GM12892 (cell line): ENCODE measurements around the gene PAQR6.
A peak's percentile ranks its signal among the peaks of the same experiment; 100 is the strongest.

ENCODE experiments used
- DNase-seq: peaks from one replicate; pipeline ENCODE4 v3.0.0; 2011; ENCODE audit not compliant: insufficient read length
- FAIRE-seq: peaks from 2 replicates; lab custom pipeline; 2011; peaks lifted over from hg19 to GRCh38; lab: Jason Lieb, UNC
- POLR2A ChIP-seq: IDR thresholded peaks from 2 replicates; pipeline ENCODE4 v1.6.1; 2011; ENCODE audit warnings: low read depth, low read length, control low read depth
- POLR2AphosphoS5 ChIP-seq: IDR thresholded peaks from 2 replicates; pipeline ENCODE4 v1.6.1; 2011; ENCODE audit warnings: low read depth, low read length, control low read depth
- TAF1 ChIP-seq: IDR thresholded peaks from 2 replicates; pipeline ENCODE4 v1.6.1; 2011; ENCODE audit warnings: low read depth, mild to moderate bottlenecking, control low read depth, low read length, borderline replicate concordance

Gene PAQR6

DNA sequence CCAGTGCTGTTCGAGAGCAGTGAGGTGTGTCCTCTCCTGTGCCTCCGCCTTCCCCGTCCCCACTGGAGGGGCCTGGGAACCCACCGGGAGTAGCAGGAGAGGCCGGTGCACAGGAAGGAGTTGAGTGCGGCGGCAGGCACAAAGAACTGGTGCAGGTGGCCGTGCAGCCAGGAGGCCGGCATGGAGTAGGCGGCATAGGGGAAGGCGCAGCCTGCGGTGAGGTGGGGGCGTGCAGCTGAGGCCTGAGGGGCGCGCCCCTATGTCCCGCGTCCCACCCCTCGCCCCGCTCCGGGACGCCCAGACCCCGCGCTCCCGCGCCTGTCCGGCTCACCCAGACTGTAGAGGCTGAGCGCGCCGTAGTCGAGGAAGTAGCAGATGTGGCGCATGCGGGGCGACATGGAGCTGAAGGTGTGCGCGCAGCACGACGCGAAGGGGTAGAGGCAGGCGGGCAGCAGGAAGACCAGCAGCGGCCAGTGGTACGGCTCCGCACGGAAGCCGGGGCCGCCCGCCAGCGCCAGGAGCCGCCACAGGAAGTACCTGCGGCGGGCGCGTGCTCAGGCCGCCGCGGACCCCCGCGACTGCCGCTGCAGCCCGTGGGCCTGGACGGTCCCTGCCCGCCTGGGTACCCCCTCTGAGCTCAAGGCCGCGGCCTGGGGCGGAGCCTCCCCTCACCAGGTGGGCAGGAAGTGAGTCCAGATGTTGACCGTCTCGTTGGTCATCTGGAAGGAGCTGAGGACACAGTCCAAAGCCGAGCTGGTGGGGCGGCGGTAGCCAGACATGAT is 2.2 kb downstream of the PAQR6 start:
- TF ChIP-seq TAF1, result no peak
- TF ChIP-seq POLR2AphosphoS5, result no peak
- no peak for TF ChIP-seq POLR2A
- DNase-seq, result peak; percentile 58
- FAIRE-seq, result peak; percentile 76

DNA sequence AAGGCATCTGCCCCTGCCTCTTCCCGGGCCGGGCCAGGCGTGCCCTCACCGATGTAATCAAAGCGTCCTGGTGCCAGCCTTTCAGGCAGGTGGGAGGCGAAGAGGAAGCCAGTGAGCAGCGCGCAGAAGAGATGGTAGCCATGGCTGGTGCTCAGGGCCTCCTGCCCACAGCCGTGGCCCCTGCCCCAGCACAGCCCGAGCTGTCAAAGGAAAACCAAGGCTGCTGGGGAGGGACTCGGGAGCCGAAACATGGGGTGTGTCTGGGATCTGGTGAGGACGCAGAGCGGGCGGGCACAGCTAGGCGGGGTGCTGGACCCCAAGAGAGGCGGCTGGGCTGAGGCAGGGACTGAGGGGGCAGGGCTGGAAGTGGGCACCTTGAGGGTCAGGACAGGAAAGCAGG is 3.1 kb downstream of the PAQR6 start:
- DNase-seq (no peak), FAIRE-seq (no peak)
- TF ChIP-seq TAF1, result no peak
- no peak for TF ChIP-seq POLR2A
- TF ChIP-seq POLR2AphosphoS5, result no peak

DNA sequence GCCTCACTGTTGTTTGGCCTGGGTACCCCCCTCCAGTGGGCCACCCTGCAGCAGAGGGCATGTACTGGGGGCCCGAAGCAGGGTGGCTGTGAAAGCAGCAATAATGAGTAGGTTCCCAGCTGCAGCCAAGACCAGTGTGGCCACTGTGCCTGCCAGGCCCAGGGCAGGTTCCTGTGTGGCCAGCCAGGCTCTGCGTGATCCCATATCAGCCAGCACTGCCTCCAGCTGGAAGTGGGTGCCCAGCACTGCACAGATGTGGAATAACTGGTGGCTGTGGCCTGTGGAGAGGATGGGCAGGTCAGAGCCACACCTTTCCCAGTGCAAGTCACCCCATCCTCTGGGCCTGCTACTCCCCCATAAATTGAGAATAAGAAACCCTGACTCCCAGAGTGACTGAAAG is 3.7 kb downstream of the PAQR6 start:
- no peak for TF ChIP-seq POLR2AphosphoS5
- no peak for TF ChIP-seq POLR2A
- no peak for TF ChIP-seq TAF1
- no peak for FAIRE-seq
- no peak for DNase-seq

DNA sequence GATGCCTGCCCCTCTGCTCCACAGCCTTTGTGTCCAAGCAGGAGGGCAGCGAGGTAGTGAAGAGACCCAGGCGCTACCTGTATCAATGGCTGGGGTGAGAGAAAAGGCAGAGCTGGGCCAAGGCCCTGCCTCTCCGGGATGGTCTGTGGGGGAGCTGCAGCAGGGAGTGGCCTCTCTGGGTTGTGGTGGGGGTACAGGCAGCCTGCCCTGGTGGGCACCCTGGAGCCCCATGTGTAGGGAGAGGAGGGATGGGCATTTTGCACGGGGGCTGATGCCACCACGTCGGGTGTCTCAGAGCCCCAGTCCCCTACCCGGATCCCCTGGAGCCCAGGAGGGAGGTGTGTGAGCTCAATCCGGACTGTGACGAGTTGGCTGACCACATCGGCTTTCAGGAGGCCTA is 5.1 kb downstream of the PAQR6 start:
- FAIRE-seq (no peak), DNase-seq (no peak)
- TF ChIP-seq TAF1 (no peak), POLR2A (no peak), POLR2AphosphoS5 (no peak)

DNA sequence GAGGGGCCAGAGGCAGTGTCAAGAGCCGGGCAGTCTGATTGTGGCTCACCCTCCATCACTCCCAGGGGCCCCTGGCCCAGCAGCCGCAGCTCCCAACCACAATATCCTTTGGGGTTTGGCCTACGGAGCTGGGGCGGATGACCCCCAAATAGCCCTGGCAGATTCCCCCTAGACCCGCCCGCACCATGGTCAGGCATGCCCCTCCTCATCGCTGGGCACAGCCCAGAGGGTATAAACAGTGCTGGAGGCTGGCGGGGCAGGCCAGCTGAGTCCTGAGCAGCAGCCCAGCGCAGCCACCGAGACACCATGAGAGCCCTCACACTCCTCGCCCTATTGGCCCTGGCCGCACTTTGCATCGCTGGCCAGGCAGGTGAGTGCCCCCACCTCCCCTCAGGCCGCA is 5.9 kb downstream of the PAQR6 start, which contains the start of gene BGLAP:
Gene BGLAP (plus strand): TSS at position 259 of the 400 bp plus-strand sequence. CDS start 48 bp downstream, at position 307.
- DNase-seq (no peak), FAIRE-seq (no peak)
- TF ChIP-seq POLR2AphosphoS5 (no peak), POLR2A (no peak; the same call in none of the 2 replicates), TAF1 (no peak)

DNA sequence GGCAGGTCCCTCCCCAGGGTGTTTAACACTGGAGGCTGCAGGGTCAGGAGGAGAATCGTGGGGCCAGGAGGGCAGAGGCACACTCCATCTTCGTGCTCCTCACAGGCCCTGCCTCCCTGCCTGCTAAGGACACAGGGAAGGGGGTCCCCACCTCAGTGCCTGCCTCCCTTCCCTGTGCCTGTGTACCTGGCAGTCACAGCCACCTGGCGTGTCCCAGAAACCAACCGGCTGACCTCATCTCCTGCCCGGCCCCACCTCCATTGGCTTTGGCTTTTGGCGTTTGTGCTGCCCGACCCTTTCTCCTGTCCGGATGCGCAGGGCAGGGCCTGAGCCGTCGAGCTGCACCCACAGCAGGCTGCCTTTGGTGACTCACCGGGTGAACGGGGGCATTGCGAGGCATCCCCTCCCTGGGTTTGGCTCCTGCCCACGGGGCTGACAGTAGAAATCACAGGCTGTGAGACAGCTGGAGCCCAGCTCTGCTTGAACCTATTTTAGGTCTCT is 6.5 kb downstream of the PAQR6 start:
- FAIRE-seq (no peak), DNase-seq (no peak)
- no peak for TF ChIP-seq TAF1
- TF ChIP-seq POLR2AphosphoS5, result no peak; the same call in 1 of the 2 replicates
- no peak; the same call in 1 of the 2 replicates for TF ChIP-seq POLR2A

DNA sequence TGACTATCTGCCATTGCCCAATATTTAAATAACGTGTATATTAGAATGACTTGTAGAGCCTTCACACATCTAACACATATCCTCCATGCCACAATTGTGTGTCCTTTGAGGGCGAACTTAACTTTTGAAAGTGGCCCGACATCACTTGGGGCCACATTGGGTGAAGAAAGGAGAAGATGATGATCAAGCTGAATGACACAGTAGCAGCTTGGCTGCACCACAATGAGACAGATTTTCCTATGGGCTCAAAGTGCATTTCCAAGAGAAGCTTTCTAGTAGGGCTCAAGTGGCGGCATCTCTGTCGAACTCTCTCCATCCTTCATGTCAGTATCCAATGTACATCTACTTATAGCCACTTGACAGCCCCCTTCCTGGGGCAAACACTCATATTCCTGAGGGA is 9.6 kb downstream of the PAQR6 start:
- FAIRE-seq (no peak), DNase-seq (no peak)
- TF ChIP-seq POLR2A (no peak), POLR2AphosphoS5 (no peak), TAF1 (no peak)

DNA sequence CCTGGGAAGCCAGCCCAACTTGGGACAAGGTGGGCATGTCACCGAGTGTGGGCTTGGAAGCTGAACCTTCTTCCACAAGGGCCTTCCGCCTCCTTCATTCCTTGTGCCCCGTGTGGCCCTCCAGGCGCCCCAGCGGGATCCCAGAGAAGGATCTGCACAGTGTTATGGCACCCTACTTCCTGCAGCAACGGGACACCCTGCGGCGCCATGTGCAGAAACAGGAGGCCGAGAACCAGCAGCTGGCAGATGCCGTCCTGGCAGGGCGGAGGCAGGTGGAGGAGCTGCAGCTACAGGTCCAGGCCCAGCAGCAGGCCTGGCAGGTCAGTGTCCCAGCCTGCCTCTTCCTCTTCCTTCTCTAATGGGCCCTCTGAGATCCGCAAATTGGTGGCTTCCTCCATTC is 11.7 kb downstream of the PAQR6 start:
- no peak for TF ChIP-seq POLR2AphosphoS5
- TF ChIP-seq TAF1, result no peak
- no peak for TF ChIP-seq POLR2A
- FAIRE-seq, result no peak

DNA sequence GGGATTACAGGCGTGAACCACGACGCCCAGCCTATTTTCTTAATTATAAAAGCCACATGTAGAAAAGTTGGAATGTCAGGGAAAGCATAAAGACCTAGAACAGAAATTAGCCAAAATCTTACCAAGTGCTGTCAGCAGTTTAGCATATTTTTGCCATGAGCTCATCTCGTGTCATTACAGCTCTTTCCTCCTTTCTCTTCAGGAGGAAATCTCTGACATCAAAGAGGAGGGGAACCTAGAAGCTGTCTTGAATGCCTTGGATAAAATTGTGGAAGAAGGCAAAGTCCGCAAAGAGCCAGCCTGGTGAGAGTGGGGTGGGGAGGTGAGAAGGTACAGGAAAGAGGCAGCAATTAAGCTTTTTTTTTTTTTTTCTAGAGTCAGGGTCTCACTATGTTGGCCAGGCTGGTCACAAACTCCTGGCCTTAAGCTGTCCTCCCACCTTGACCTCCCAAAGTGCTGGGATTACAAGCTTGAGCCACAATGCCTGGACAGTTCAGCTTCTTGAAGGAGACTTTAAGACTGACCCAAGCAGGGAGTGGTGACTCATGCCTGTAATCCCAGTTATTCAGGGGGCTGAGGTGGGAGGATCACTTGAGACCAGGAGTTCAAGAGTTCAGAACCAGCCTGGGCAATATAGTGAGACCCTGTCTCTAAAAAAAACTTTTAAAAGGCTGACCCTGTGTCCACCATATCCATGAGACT is 14.3 kb downstream of the PAQR6 start:
- no peak for TF ChIP-seq POLR2AphosphoS5
- no peak for TF ChIP-seq POLR2A
- TF ChIP-seq TAF1, result no peak
- FAIRE-seq (no peak), DNase-seq (no peak)

More for the DNA sequence above, 11.7 kb downstream of the PAQR6 start:
- no peak for DNase-seq

DNA sequence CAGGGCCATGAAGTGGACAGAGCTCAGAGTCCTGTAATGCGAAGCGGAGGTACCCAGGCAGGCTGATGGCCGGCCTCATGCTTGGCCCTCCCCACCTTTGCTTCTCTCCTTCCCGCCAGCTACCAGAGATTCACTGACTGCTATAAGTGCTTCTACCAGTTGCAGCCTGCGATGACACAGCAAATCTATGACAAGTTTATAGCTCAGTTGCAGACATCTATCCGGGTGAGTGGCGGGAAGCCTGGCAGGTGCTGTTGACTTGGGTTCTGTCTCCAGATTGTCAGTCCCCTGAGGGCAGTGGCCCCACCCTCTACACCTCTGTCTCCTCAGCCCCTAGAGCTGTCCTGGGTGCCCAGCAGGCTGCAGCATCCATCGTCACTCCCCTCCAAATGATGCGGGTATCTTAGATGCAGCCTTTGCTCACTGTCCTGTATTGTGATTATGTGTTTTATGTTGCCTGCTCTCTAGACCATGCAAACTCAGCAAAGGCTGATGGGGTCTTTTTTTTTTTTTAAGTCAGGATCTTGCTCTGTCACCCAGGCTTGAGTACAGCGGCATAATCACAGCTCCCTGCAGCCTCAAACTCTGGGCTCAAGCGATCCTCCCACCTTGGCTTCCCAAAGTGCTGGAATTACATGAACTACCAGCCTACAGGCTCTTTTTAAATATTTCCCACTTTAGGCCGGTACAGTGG is 15.5 kb downstream of the PAQR6 start:
- TF ChIP-seq POLR2AphosphoS5, result no peak
- no peak for TF ChIP-seq POLR2A
- DNase-seq (no peak), FAIRE-seq (no peak)

DNA sequence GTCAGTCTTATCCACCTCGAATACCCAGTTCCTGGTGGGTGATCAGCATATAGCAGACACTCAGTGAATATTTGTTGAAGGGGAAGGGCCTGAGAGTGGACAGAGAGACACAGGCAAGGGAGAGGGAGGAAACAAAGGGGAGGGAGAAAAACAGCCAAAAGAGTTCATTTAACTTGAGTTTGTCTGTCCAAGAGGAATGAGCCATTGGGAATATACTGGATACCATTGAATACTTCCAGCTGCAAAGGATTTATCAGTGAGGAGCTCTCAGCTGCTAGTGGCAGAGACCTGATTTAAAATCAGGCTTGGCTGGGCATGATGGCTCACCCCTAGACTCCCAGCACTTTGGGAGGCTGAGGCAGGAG is 17.4 kb downstream of the PAQR6 start:
- no peak for DNase-seq
- FAIRE-seq, result no peak
- TF ChIP-seq POLR2A, result no peak
- TF ChIP-seq POLR2AphosphoS5, result no peak
- no peak for TF ChIP-seq TAF1
